PC-9 (cell line): ENCODE measurements around the gene PRIMA1.

ENCODE experiments used
- CTCF ChIP-seq: fragments of 200-600 bp; sonication (generic); conservative IDR thresholded peaks from 2 replicates; pipeline ENCODE4 v1.6.1; 2017; ENCODE audit warnings: mixed run types, antibody characterized with exemption, mild to moderate bottlenecking, moderate library complexity
- EZH2 ChIP-seq: fragments of 200-600 bp; sonication (generic); IDR thresholded peaks from 2 replicates; pipeline ENCODE4 v1.8.0; 2017; ENCODE audit warnings: antibody characterized with exemption, low read depth

GRCh38 chr14:93797071-93797470 lies 8.8 kb upstream of the PRIMA1 start:
- TF ChIP-seq CTCF = no peak
- no peak for TF ChIP-seq EZH2
